Stimulated activated CD4-positive, alpha-beta T cell treated with anti-CD3 and anti-CD28 coated beads, Interleukin-2, amount 100 ng/mL, for 48 hours (primary cell): ENCODE data around the gene TENT4A.
"Not testable (repeated sequence)": the region's sequence is repeated elsewhere in the genome, so short reads cannot be mapped to it uniquely, and the experiment has no call there.

Experiments used
- DNase-seq, 2 donors: peaks; one replicate each; pipeline ENCODE4 v3.0.0-alpha.2; 2020

The TENT4A gene

DNA sequence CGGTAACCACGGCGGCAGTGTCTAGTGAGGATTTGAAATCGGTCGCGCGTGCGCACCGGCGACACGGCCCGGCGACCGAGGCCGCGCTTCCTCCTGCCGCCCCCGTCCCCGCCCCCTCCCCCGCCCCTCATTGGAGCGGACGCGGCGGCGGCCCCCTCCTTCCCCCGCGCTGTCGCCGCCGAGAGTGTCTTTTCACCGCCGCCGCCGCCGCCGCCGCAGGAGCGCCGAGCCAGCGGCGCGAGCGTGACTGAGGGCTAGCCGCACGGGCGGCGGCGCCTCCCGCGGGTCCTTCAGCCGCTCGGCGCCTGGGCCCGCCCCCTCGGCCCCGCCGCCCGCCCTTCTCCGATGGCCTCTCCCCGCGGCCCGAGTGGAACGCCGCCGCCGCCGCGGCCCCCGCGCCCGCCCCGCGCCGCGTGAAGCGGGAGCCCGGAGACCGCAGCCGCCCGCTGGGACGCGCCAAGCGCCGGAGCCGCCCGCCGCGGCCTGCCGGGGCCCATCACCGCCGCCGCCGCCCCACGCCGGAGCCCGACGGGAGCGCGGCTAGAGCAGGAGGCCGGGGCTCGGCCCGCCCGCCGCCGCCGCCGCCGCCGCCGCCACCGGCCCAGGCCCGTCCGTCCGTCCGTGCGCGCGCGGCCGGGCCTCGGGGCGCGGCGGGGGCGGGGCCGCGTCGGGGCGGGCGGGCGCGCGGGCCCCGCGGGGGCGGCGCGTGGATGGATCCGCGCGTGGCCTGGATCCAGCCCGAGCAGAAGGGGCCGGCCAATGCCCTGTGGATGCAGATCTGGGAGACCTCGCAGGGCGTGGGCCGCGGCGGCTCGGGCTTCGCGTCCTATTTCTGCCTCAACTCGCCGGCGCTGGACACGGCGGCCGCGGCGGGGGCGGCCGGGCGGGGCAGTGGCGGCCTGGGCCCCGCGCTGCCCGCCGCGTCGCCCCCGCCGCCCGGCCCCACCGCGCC lies at the start of gene TENT4A:
TENT4A (plus strand) TSS at position 159 of the 952 bp plus-strand sequence; CDS start at position 711, 552 bp downstream.
- DNase-seq, result no peak

- no peak for DNase-seq
Measured at GRCh38 chr5:6666762-6667161, 46.5 kb upstream of the TENT4A start.

DNA sequence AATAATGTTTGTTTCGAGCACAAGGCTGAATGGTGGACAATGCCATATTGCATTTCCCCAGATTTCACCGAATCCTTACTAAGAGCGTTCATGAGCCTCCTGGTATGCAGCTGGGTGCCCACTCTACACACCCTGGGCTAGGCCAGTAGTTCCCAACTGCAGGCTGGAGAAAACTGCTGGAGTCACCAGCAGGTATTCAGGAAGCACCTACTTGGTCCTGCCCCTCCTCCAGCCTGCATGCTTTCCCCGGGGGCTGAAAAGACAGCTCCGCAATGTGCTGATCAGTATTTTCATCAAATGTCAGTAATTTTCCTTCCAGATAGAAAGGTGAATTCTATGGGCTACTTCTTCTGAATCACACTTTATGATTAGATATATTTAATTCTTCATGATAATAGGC lies 45.6 kb upstream of the TENT4A start:
- DNase-seq, result no peak

- DNase-seq, result not testable (repeated sequence)
Measured at GRCh38 chr5:6668717-6669116, 44.5 kb upstream of the TENT4A start.

DNA sequence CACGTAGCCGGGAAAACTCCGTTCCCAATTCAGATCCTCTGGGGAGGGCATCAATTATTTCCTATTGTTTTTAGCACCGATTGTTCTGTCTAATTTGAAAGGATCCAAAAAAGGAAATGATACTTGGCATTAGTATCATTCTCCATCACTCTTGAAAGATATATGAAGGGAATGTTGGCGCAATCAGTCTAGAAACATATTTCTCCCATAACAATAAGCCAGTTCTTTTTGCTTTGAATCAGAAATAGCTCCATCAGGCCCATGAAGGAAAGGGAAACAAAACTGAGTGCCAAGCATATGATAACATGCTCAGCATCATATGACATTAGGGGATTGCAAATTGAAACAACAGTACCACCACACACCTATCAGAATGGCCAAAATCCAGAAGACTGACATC lies 40.2 kb upstream of the TENT4A start:
- DNase-seq, result no peak

GRCh38 chr5:6673963-6674362 lies 39.3 kb upstream of the TENT4A start:
- no peak for DNase-seq

DNA sequence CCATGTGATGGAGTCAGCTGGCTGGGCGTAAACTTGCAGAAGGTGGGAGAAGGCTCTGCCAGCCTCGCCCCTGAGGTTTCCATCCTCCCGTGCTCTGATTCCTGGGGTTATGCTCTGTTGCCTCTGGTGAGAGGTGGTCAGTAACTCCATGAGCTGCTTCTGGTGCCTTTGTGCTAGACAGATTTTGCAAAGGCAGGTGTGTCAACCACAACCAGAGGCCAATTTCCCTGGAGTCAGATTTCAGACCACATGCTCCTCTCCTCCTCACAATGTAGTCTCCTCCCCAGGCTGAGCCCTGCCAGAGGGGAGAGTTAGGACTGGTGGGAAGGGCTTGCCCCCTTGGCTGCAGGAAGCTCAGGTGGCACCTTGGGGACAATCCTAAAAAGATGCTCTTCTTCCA lies 38.8 kb upstream of the TENT4A start:
- no peak for DNase-seq

- no peak for DNase-seq
Measured at GRCh38 chr5:6674886-6675285, 38.3 kb upstream of the TENT4A start.

DNA sequence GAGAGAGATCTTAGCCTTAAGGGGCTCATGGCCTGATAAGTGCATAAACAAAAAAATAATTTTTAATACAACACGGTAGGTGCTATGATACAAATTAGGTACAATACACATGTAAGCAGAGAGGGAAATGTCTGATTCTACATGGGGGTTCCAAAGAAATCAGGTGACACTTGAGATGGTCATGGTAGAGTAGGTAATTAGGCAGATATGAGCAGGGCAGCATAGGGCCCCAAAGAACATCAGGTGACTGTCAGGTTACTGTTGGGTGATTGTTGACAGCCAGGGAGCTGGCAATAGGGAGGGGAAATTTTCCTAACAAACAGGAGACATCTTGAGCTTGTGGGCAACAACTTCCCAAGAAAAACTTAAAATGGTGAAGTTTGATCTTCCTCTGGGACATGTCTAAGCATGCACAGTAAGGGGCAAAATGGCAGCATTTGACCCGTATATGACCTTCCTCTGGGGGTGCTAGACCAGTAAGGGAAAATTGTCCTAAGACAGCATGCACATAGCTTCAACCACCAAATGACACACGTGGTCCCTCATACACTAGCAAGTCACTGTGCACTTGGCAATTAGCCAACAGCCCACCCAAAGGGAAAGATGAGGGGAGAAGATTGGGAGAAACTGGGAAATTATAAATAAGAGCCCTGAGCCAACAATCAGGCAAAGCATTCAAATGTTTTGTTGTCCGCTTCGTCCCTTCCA lies 37.3 kb upstream of the TENT4A start:
- DNase-seq, result no peak

- no peak for DNase-seq
Measured at GRCh38 chr5:6676702-6677101, 36.5 kb upstream of the TENT4A start.

- DNase-seq, result no peak
Measured at GRCh38 chr5:6678385-6678784, 34.8 kb upstream of the TENT4A start.

DNA sequence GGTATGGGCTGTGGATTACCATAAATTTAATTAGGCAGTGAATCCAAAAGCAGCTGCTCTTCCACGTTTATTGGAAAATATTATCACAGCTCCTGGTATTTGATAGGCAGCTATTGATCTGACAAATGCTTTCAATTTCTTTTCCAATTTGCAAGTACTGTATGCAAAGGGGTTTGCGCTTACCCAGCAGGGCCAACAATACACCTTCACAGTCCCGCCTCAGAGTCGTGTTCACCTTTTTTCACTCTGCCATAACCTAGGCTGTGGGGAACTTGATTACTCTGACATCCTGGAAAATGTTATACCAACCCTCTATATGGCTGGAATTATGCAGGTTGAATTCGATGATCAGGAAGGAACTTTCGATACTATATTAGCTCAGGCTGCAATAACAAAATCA lies 32.3 kb upstream of the TENT4A start:
- DNase-seq, result no peak

GRCh38 chr5:6681682-6682081 lies 31.6 kb upstream of the TENT4A start:
- no peak for DNase-seq

GRCh38 chr5:6682239-6682638 lies 31.0 kb upstream of the TENT4A start:
- no peak for DNase-seq

DNA sequence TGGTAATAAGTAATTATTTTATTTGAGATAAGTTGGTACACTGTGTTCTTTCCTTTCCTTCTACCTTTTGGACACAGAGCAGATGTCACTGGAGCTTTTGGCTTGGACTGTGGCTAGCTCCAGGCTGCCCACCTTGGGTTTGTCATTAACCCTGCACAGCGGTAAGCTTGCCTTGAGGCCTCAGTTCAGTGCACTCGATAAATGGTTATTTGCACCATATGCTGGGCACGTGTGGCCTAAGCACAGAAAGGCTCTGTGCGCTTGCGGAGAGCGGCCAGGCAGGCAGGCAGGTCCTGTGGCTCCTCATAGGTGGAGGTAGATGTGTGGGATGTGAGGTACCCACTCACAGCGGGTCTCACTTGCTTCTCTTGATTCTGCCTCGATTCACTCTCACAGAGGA lies 30.0 kb upstream of the TENT4A start:
- no peak for DNase-seq

- no peak for DNase-seq
Measured at GRCh38 chr5:6684075-6684474, 29.2 kb upstream of the TENT4A start.

GRCh38 chr5:6686501-6686900 lies 26.7 kb upstream of the TENT4A start:
- DNase-seq, result no peak

DNA sequence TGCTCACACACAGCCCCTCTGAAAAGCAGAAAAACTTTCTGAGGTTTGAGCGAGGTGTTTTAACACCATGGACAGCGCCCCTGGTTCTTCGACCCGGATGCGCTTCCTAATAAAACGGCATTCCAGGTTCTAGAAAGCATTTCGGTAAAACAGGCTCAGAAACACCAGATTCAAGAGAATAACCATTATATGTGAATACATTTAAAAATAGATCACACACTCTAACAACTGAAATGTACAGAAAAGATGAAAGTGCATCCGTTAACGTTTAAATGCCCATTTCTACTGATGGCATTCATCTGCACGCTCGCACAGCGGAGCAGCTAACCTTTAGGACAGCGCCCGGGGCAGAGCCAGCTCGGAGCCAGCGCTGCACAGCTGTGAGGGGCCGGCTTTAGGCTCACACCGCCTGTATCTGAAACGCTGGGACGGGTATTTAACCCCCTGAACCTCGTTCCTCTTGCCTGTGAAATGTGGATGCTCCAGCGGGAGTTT lies 26.3 kb upstream of the TENT4A start:
- DNase-seq, result no peak

DNA sequence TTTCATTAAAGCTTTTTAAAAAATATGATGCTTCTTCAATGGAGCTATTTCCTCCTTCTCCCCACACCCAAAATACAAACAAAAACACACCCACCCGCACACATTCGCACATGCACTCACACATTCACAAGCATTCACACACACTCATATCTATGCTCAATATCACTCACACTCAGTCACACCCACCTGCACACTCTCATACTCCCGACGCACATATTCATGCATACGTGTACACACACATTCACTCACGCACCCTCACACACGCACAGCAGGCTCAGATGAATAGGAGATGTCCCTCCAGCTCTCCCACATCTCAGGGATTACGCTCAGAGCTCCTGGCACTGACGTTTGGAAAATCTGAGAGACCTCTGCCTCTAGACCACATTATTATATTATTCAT lies 25.7 kb upstream of the TENT4A start:
- DNase-seq, result no peak

DNA sequence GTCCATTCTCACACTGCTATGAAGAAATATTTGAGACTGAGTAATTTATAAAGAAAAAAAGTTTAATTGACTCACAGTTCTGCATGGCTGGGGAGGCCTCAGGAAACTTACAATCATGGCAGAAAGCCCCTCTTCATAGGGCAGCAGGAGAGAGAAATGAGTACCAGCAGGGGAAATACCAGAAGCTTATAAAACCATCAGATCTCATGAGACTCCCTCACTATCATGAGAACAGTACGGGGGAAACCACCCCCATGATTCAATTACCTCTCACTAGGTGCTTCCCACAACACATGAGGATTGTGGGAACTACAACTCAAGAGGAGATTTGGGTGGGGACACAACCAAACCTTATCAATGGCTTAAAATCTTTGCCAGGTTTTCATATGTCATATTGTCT lies 20.3 kb upstream of the TENT4A start:
- DNase-seq, result no peak

GRCh38 chr5:6698696-6699095 lies 14.5 kb upstream of the TENT4A start:
- no peak for DNase-seq

DNA sequence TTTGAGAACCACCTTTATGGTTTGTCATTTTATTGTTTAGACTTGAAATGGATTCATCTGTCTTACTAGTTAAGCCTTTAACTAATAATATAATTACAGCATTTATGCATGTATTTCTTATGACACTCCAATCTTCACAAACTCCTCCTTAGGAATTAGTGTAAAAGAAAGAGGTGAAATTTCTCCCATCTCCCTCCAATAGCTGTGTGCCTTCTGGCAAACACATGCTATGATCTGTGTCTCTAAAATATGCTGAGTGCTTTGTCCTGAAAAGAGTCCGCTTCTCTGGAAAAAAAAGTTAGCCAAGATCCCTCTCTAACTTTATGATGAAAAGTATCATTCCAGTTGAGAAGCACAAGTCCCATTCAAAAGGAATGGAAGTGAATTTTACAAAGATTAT lies 13.9 kb upstream of the TENT4A start:
- DNase-seq, result no peak

DNA sequence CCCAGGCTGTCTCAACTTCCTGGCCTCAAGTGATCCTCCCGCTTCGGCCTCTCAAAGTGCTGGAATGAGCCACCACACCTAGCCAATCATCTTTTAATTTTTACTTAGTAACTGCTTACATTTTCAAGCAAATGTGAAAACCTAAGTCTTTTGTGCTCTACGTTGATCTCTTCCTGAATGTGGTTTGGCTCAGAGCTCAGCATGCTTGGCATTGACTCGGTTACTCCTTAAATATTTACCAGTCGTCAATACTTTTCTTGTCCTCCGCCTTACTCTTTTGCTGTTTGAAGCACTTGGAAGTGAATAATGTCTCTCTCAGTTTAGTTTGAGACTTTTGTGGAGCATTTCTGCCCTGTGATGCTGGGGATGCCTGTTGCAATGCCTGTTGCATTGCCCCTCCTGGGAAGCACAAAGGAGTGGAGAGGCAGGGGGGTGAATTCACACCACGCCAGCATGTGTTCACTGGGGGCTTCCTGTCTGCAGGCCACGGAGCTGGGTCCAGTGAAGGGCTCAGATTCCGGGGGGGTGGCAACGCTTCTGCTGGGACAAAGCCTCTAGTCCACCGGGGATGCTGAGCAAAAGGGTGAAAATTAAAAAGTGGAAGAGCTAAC lies 13.1 kb upstream of the TENT4A start:
- DNase-seq, result no peak
